Pancreas (tissue), 10 donors: ENCODE measurements around the gene TMEM184A. TPM values are rescaled to one million over a fixed set of nuclear protein-coding genes. Genes with fewer than 3 reads are reported as not detected.

ENCODE experiments used
- ATAC-seq, 4 donors: fragments of 200-7000 bp; cut with Tn5 transposase; one replicate each; pipeline versions ENCODE4 v1.8.0 to v1.9.1; 2020; ENCODE audit warnings: mild to moderate bottlenecking in 4 of 4, moderate library complexity in 4 of 4
- DNase-seq, 6 donors: peaks; one replicate each; pipeline ENCODE4 v3.0.0-alpha.2; 2020
- FAIRE-seq: peaks from 2 replicates; lab custom pipeline; 2012; peaks lifted over from hg19 to GRCh38; lab: Jason Lieb, UNC
- H3K27ac ChIP-seq, 4 donors: fragments of 200-600 bp; sonication (generic); 1 replicate in 3 of 4; 2 replicates in 1 of 4; pipeline versions ENCODE4 v1.5.0 to v1.8.0; 2020
- H3K27me3 ChIP-seq, 4 donors: fragments of 200-600 bp; one replicate each; pipeline ENCODE4 v1.8.0; 2021
- H3K36me3 ChIP-seq, 3 donors: fragments of 200-600 bp; sonication (generic) in 1 of 3; one replicate each; pipeline versions ENCODE4 v1.5.0 to v1.8.0; 2020 to 2021
- H3K4me1 ChIP-seq, 3 donors: fragments of 200-600 bp; one replicate each; pipeline ENCODE4 v1.8.0; 2021
- H3K4me3 ChIP-seq, 4 donors: fragments of 200-600 bp; sonication (generic) in 2 of 4; one replicate each; pipeline versions ENCODE4 v1.5.0 to v1.8.0; 2020 to 2021
- H3K9me3 ChIP-seq, 4 donors: fragments of 200-600 bp; one replicate each; pipeline ENCODE4 v1.8.0; 2021
- WGBS, 2 donors: extraction: QIAGEN DNeasy Blood & Tissue Kit; methylation state at CpG; one replicate each; pipeline ENCODE4 v1.1.7; 2013; 5-methylcytosine and 5-hydroxymethylcytosine counted together
- intact Hi-C, 3 donors: fragments of 100-400 bp; cut with DNase I; formaldehyde crosslinking; loops; one replicate each; pipeline versions ENCODE4 v1.11.1 to v1.14.2; 2022
- polyA plus RNA-seq, 2 donors: library from polyadenylated mRNA; stranded (reverse); fragments of 200-250 nt; gene quantifications; one replicate each; pipeline ENCODE4 v1.2.3, GENCODE V29; 2013
- total RNA-seq, 6 donors: library from RNA; stranded (reverse); fragmentation: NEBNext Ultra II Directional in 4 of 6; extraction: Animal tissue kit (Norgen Biotek cat#: 25700) in 4 of 6; gene quantifications; one replicate each; pipeline versions ENCODE4 v1.2.1 to v1.2.4, GENCODE V29; 2021 to 2023
- TF ChIP-seq, protein P1 (sequence below), 4 donors: fragments of 200-600 bp; sonication (generic) in 3 of 4; IDR thresholded peaks; one replicate each; pipeline versions ENCODE4 v1.5.0 to v1.8.0; 2021; ENCODE audit warnings: antibody characterized with exemption in 4 of 4
- donor health status: healthy with polysubstance abuse.
- donor health status: DM: no; HTN: no; CAD: no; lungs with moderate emphysema.
- donor health status: DM: no; HTN: no; CAD: no.
- donor health status: control.
- donor health status: control.
- donor health status: Bipolar disorder and iron deficiency.
- donor health status: DM: yes; HTN: yes; CAD: no.
- donor health status: DM: no; HTN: no; CAD: no.
- donor health status: DM: no; HTN: no; CAD: no.
- donor health status: DM: yes; HTN: yes; CAD: no.

Gene TMEM184A
- total and polyA plus RNA-seq, 8 donors: 15.2 to 58.9 (median 25.4) TPM

DNA sequence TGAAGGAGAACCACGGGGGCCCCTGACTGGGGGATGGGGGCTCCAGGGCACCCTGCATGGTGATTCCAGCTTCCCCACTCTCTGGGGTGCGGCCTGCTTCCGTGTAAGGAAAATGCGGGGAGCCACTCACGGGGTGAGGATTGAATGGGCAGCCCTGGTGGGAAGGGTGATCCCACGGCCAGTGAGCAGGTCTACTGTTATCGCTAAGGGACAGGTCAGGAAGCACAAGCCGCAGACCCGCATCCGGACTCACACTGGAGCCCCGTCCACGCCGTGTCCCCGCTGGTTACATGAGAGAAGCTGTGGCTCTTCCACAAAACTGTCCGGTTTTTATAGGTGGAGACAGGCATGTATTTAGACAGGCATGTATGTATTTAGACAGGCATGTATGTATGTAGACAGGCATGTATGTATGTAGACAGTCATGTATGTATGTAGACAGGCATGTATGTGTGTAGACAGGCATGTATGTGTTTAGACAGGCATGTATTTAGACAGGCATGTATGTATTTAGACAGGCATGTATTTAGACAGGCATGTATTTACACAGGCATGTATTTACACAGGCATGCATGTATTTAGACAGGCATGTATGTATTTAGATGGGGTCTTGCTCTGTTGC is 8.1 kb upstream of the TMEM184A start:
- ATAC-seq (no peak), DNase-seq (no peak), FAIRE-seq (no peak)

DNA sequence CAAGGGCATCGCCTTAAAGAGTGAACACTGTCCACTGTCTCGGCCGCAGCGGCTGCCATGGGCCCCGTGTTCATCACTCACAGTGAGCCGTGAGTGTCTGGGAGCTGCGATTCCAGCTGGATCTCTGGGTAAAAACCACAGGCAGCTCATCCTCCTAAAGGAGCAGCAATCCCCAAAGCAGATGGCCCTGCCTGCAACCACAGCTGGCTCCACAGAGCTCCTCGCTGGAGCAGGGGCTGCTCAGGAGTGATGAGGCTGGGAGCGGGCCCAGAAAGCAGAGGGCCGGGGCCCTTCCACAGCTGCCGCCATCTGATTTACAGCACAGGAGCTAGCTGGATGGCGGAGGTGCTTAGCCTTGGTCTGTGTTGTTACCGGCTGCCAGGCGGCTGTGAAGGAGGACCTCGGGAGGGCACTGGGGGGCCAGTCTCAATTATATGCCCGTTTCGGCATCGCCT is 6.6 kb upstream of the TMEM184A start:
- Histone ChIP-seq H3K9me3 (no peaks in the 10 kb centered on the region), H3K4me3 (no peak overlapping the region), H3K4me1 (no peaks in the 10 kb centered on the region), H3K27ac (no peak overlapping the region), H3K36me3 (no peaks in the 10 kb centered on the region), H3K27me3 (no peaks in the 10 kb centered on the region)
- WGBS, 2 donors: 73 to 74% methylated on average over 17 to 18 of the region's 18 CpGs
- ATAC-seq (no peak), DNase-seq (no peak), FAIRE-seq (no peak)
- TF ChIP-seq, protein P1, sequence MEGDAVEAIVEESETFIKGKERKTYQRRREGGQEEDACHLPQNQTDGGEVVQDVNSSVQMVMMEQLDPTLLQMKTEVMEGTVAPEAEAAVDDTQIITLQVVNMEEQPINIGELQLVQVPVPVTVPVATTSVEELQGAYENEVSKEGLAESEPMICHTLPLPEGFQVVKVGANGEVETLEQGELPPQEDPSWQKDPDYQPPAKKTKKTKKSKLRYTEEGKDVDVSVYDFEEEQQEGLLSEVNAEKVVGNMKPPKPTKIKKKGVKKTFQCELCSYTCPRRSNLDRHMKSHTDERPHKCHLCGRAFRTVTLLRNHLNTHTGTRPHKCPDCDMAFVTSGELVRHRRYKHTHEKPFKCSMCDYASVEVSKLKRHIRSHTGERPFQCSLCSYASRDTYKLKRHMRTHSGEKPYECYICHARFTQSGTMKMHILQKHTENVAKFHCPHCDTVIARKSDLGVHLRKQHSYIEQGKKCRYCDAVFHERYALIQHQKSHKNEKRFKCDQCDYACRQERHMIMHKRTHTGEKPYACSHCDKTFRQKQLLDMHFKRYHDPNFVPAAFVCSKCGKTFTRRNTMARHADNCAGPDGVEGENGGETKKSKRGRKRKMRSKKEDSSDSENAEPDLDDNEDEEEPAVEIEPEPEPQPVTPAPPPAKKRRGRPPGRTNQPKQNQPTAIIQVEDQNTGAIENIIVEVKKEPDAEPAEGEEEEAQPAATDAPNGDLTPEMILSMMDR (IDR thresholded peaks at IDR 0.05): no peak
- intact Hi-C loops: no loop called here

More for the DNA sequence above, 8.1 kb upstream of the TMEM184A start:
- no peaks in the 10 kb centered on the region for H3K36me3 ChIP-seq
- no peaks in the 10 kb centered on the region for H3K9me3 ChIP-seq
- H3K4me1 ChIP-seq: peaks cover 2 to 9% (median 3%) of the 10 kb centered on the region in 3 donors
- TF ChIP-seq, protein P1 (IDR thresholded peaks at IDR 0.05): no peak
- H3K27ac ChIP-seq: no peak overlapping the region
- 89 to 90% methylated on average over 15 of the region's 15 CpGs for WGBS, 2 donors
- no peaks in the 10 kb centered on the region for H3K27me3 ChIP-seq
- intact Hi-C loops: no loop called here
- no peak overlapping the region for H3K4me3 ChIP-seq

DNA sequence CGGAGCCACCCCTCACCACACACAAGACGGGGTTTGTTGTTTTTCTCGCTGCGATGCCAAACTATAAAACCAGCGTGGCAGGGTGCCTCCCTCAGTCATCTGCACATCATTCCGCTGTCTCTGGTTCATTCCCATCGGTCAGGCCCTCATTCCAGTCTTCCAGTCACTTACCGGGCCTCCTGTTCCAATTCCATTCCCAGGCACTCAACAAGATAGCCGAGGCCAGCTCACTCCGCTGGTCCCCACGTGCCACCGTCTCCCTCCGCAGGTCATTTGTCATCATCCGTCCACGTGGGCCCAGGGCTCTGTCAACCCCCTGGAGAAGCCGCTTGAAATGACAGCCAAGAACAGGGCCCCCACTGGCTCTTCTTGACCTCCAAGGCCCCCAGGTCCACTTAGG is 6.1 kb upstream of the TMEM184A start:
- TF ChIP-seq, protein P1 (IDR thresholded peaks at IDR 0.05): no peak
- no peak for DNase-seq
- 57 to 59% methylated on average over 16 of the region's 16 CpGs for WGBS, 2 donors

DNA sequence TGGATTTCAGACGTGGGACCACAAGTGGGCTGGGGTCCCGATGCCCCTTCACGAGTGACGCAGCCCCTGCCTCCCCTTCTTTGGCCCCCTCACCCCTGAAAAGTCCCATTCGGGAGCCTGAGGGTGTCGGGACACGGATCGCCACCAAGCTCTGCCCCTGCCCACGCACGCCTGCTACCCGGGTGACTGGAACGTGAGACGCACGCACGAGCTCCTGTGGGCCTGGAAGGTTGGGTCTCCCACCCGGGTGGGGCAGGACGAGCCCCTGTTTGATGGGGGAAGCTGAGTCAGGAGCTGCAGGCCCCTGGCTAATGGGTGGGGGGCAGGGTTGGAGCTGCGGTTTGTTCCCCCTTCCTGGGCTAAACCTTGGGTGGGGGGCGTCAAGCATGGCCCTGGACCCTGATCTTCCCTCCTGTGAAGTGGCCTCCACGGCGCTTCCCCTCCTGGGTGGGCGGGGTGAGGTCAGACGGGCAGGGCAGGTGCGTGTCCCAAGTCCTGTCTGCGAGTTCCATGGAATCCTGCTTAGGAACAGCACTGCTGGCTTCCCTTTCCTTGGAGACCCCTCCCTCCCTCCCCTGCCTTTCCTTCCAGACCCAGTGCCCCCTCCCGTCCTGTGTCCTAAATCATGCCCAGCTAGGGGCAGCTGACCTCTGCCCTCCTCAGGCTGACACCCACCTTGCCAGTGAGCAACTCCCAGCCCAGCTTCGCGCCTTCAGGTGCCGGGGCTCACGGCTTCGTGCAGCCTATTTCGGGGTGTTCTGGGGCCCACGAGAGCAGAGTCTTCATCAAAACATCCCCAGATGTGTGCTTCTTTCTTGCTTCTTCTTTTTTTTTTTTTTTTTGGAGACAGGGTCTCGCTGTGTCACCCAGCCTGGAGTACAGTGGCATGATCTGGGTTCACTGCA is 5.3 kb upstream of the TMEM184A start:
- intact Hi-C loops: no loop called here
- TF ChIP-seq, protein P1 (IDR thresholded peaks at IDR 0.05): no peak
- H3K9me3 ChIP-seq: no peaks in the 10 kb centered on the region
- H3K4me1 ChIP-seq: peaks cover 0 to 6% (median 4%) of the 10 kb centered on the region in 3 donors
- no peak overlapping the region for H3K4me3 ChIP-seq
- H3K36me3 ChIP-seq: no peaks in the 10 kb centered on the region
- no peaks in the 10 kb centered on the region for H3K27me3 ChIP-seq
- no peak for ATAC-seq
- H3K27ac ChIP-seq: no peak overlapping the region
- no peak for FAIRE-seq
- peak in 2 of 6 donors; percentile 19 to 72 for DNase-seq
- 71 to 76% methylated on average over 34 of the region's 34 CpGs for WGBS, 2 donors

More for the DNA sequence above, 6.1 kb upstream of the TMEM184A start:
- FAIRE-seq (no peak), ATAC-seq (no peak)
- intact Hi-C loops: no loop called here
- Histone ChIP-seq H3K27me3 (no peaks in the 10 kb centered on the region), H3K4me3 (no peak overlapping the region), H3K36me3 (no peaks in the 10 kb centered on the region), H3K4me1 (no peaks in the 10 kb centered on the region), H3K27ac (no peak overlapping the region), H3K9me3 (no peaks in the 10 kb centered on the region)
